Heart left ventricle (tissue), 13 donors: ENCODE measurements around the gene PELI3.

Experiments
- POLR2A ChIP-seq, 2 donors: fragments of 450-650 bp; IDR thresholded peaks; one replicate each; pipeline ENCODE4 v1.6.1; 2017; ENCODE audit warnings: antibody characterized with exemption in 2 of 2, mild to moderate bottlenecking in 2 of 2, moderate library complexity in 2 of 2
- TF ChIP-seq, protein P1 (sequence below), 12 donors: fragments of 200-600 bp; sonication (generic) in 4 of 12; IDR thresholded peaks; one replicate each; pipeline versions ENCODE4 v1.5.0 to v1.8.0; 2018 to 2022; ENCODE audit warnings: antibody characterized with exemption in 12 of 12, mild to moderate bottlenecking in 5 of 12
- donor health status: ischemic (EF 13 %, LVEDD 7.1; RV severe dilation, severe dysfunction).
- donor health status: DM: no; HTN: yes; CAD: no.
- donor health status: DM: no; HTN: no; CAD: no.
- donor health status: ischemic (EF 25% LVEDD 6.9; RV normal size, moderate dysfunction).
- donor health status: ischemic (EF 25% LVEDD 5.7; RV mildly dilated, moderate dysfunction).
- donor health status: ischemic (EF 35%, LVEDD 5.7; RV mildly dilated, moderate dysfunction).
- donor health status: nonischemic (EF 11% LVEDD 7.7; RV severe dilation, severe dysfunction).
- donor health status: DM: yes; HTN: yes; CAD: no.
- donor health status: PGD.
- donor health status: ischemic (EF 29% LVEDD 5.4; RV normal size, mild dysfunction).
- donor health status: nonischemic (EF 23%, LVEDD 6.1; RV moderate dilation, normal function).

DNA sequence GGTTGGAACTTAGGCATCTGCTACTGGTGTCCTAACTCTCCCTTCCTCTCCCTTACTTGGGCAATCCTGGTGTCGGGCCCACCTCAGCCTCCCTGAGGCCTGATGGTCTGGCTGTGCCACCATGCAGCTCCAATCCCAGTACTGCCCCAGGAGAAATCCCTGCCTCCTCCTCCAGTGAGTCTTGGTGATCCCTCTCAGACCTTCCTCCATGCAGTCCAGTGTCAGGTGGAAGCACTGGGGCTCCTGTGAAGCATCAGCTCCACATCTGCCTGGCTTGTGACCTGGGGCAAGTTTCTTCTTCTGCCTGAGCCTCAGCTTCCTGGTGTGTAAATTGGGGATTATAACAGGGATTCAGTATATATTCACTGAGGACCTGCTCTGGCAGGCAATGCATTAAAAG, 1.8 kb upstream of the PELI3 start:
- TF ChIP-seq, protein P1, sequence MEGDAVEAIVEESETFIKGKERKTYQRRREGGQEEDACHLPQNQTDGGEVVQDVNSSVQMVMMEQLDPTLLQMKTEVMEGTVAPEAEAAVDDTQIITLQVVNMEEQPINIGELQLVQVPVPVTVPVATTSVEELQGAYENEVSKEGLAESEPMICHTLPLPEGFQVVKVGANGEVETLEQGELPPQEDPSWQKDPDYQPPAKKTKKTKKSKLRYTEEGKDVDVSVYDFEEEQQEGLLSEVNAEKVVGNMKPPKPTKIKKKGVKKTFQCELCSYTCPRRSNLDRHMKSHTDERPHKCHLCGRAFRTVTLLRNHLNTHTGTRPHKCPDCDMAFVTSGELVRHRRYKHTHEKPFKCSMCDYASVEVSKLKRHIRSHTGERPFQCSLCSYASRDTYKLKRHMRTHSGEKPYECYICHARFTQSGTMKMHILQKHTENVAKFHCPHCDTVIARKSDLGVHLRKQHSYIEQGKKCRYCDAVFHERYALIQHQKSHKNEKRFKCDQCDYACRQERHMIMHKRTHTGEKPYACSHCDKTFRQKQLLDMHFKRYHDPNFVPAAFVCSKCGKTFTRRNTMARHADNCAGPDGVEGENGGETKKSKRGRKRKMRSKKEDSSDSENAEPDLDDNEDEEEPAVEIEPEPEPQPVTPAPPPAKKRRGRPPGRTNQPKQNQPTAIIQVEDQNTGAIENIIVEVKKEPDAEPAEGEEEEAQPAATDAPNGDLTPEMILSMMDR (IDR thresholded peaks at IDR 0.05), result no peak
- no peak for TF ChIP-seq POLR2A (IDR thresholded peaks at IDR 0.05)
